ENCODE data around the gene ZFAND2B.
A peak's percentile ranks its signal among the peaks of the same experiment; 100 is the strongest.

DNA sequence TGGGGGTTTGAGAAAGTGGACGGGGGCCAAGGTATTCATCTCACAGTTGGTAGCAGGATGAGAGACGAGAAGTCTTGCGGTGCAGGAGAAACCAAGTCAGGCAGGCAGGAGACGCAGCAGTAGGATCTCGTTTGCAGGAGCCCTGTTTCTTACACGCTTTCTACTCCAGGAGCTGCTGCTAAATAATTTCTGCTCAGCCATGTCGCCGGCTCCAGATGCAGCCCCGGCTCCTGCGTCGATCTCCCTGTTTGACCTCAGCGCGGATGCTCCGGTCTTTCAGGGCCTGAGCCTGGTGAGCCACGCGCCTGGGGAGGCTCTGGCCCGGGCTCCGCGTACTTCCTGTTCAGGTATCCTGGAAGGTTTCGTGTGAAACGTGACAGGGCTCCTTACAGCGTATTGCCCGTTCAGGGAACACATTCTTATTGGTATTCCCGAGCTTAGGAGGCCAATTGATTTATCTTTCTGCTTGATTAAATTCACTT, 23.5 kb downstream of the ZFAND2B start:
- no peak for TF ChIP-seq POLR2A (IDR thresholded peaks at IDR 0.05)
- TF ChIP-seq, protein P1, sequence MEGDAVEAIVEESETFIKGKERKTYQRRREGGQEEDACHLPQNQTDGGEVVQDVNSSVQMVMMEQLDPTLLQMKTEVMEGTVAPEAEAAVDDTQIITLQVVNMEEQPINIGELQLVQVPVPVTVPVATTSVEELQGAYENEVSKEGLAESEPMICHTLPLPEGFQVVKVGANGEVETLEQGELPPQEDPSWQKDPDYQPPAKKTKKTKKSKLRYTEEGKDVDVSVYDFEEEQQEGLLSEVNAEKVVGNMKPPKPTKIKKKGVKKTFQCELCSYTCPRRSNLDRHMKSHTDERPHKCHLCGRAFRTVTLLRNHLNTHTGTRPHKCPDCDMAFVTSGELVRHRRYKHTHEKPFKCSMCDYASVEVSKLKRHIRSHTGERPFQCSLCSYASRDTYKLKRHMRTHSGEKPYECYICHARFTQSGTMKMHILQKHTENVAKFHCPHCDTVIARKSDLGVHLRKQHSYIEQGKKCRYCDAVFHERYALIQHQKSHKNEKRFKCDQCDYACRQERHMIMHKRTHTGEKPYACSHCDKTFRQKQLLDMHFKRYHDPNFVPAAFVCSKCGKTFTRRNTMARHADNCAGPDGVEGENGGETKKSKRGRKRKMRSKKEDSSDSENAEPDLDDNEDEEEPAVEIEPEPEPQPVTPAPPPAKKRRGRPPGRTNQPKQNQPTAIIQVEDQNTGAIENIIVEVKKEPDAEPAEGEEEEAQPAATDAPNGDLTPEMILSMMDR (IDR thresholded peaks at IDR 0.05) = peak in 1 of 7 experiments; percentile 4
